ENCODE measurements around the gene SFSWAP. TPM values are rescaled to one million over a fixed set of nuclear protein-coding genes. Genes with fewer than 3 reads are reported as not detected.

Gene SFSWAP
- total and polyA plus RNA-seq, 2 of the 8 experiments (the other 6 are each of a cell fraction or from before 2014, with no cell fraction given), result 36.5 to 49.5 TPM

DNA sequence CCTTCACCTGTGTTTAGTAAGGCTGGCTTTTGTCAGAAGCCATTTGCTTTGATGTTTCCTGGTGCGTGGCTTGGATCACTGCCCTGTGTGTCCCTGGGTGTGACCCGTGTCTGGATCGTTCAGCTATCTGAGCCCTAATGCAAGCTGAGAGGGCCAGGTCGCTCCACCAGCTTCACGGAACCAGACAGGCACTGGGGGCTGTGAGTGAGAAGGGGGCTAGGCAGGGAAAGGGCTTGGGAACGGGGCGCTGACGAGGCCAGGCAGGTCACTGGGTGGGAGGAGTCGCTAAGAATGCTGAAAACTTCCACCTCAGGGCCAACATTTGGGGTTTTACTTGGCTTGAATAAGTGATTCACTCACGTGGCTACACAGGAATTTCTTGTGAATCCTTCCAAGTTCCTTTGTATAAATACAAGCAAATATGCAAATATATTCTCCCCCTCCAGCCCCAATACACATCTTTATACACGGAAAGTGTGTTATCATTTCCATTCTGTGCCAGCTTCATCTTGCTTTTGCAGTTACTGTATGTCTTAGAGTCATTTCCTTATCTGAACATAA lies 93.2 kb downstream of the SFSWAP start (continued):
- TF ChIP-seq BACH1 (IDR thresholded peaks at IDR 0.05; ENCODE audit: low read length) (no peak), SP4 (IDR thresholded peaks at IDR 0.05; ENCODE audit: low read length) (no peak), POLR2A (IDR thresholded peaks at IDR 0.05; ENCODE audit: control extremely low read depth in 1 of 2, low read depth in 2 of 2, low read length in 2 of 2) (no peak), KDM4A (IDR thresholded peaks at IDR 0.05; ENCODE audit: low read depth, low read length, severe bottlenecking) (no peak), FOSL1 (IDR thresholded peaks at IDR 0.05; ENCODE audit: insufficient read depth, low read depth, low read length) (no peak), EGR1 (IDR thresholded peaks at IDR 0.05; ENCODE audit: borderline replicate concordance, low read depth, low read length) (no peak), RAD21 (IDR thresholded peaks at IDR 0.05 in 1 of 2, conservative IDR thresholded peaks at IDR 0.05 in 1 of 2; ENCODE audit: low read depth in 2 of 2, low read length in 2 of 2) (no peak)
